K562 (cell line): ENCODE measurements around the gene DMWD. TPM values are rescaled to one million over a fixed set of nuclear protein-coding genes. Genes with fewer than 3 reads are reported as not detected.
A peak's percentile ranks its signal among the peaks of the same experiment; 100 is the strongest.

Source experiments
- ATAC-seq: fragments of 200-7000 bp; cut with Tn5 transposase; 3 replicates; pipeline ENCODE4 v1.9.1; 2020; ENCODE audit warnings: moderate library complexity
- BruUV-seq: library from RNA; stranded (reverse); fragments of 400-500 nt; replicated peaks from 2 replicates; lab custom pipeline; 2021; lab: Mats Ljungman, UMichigan
- CTCF ChIA-PET: fragments of 300-600 bp; formaldehyde crosslinking; extraction: SDS; loops from one replicate; lab custom pipeline; 2021; ENCODE audit warnings: low intra/inter-chr PET ratio; lab: Yijun Ruan, JAX
- POLR2A ChIA-PET: fragments of 300-600, 350-650 bp; sonication (Branson Sonifier 250); formaldehyde crosslinking; extraction: SDS; loops from one replicate; lab custom pipeline; 2021; ENCODE audit warnings: antibody characterized with exemption, inconsistent platforms; lab: Yijun Ruan, JAX
- DNase-seq, 4 experiments: peaks; one replicate each; pipeline versions ENCODE4 v3.0.0 to v3.0.0-alpha.2; 2011 to 2018; ENCODE audit warnings: low spot score in 3 of 4, mixed read lengths in 3 of 4; ENCODE audit errors: extremely low read depth in 1 of 4
- FAIRE-seq: peaks from 2 replicates; lab custom pipeline; 2011; peaks lifted over from hg19 to GRCh38; lab: Jason Lieb, UNC
- H2AFZ ChIP-seq: 2 replicates; pipeline ENCODE4 v1.6.0; 2011; ENCODE audit warnings: low read depth, low read length, control low read depth, inconsistent platforms
- H3K27ac ChIP-seq: fragments of 200-600 bp; 3 replicates; pipeline ENCODE4 v1.8.0; 2011; ENCODE audit warnings: low read depth, mild to moderate bottlenecking, control low read depth, inconsistent platforms, low read length, moderate library complexity, mixed read lengths; ENCODE audit errors: extremely low read depth
- H3K27me3 ChIP-seq, 2 experiments: fragments of 300-600 bp in 1 of 2; 2 replicates in 1 of 2; 3 replicates in 1 of 2; pipeline versions ENCODE4 v1.6.0 to v1.8.0; 2011; ENCODE audit warnings: inconsistent platforms in 2 of 2, low read length in 2 of 2, mild to moderate bottlenecking in 1 of 2, mixed read lengths in 1 of 2, moderate library complexity in 1 of 2; ENCODE audit not compliant: control insufficient read depth in 2 of 2, insufficient read depth in 2 of 2
- H3K36me3 ChIP-seq: fragments of 300-600 bp; 3 replicates; pipeline ENCODE4 v1.8.0; 2011; ENCODE audit warnings: mild to moderate bottlenecking, low read length, inconsistent platforms; ENCODE audit not compliant: control insufficient read depth, insufficient read depth
- H3K4me1 ChIP-seq, 2 experiments: fragments of 200-600 bp in 1 of 2; replicated peaks in 1 of 2; 2 replicates in 1 of 2; 3 replicates in 1 of 2; pipeline versions ENCODE4 v1.5.1 to v1.8.0; 2011; ENCODE audit warnings: inconsistent platforms in 2 of 2, low read length in 2 of 2, mild to moderate bottlenecking in 1 of 2, mixed read lengths in 1 of 2, moderate library complexity in 1 of 2; ENCODE audit not compliant: control insufficient read depth in 2 of 2, insufficient read depth in 2 of 2
- H3K4me2 ChIP-seq: 2 replicates; pipeline ENCODE4 v1.6.1; 2011; ENCODE audit warnings: low read length, control low read depth, inconsistent platforms, mixed read lengths; ENCODE audit not compliant: insufficient read depth
- H3K4me3 ChIP-seq: fragments of 200-600 bp; sonication (generic), shearing (Covaris generic); 2 replicates; pipeline ENCODE4 v1.5.1; 2016; ENCODE audit warnings: control low read depth, inconsistent platforms
- H3K79me2 ChIP-seq: fragments of 200-600 bp; 3 replicates; pipeline ENCODE4 v1.8.0; 2011; ENCODE audit warnings: low read length, inconsistent platforms; ENCODE audit not compliant: control insufficient read depth, insufficient read depth
- H3K9ac ChIP-seq, 2 experiments: 2 replicates each; pipeline versions ENCODE4 v1.6.0 to v1.6.1; 2011; ENCODE audit warnings: low read depth in 2 of 2, low read length in 2 of 2, control low read depth in 1 of 2, inconsistent platforms in 1 of 2, mild to moderate bottlenecking in 1 of 2, mixed read lengths in 1 of 2; ENCODE audit not compliant: insufficient read depth in 1 of 2
- H3K9me1 ChIP-seq: one replicate; pipeline ENCODE4 v1.6.0; 2011; ENCODE audit warnings: inconsistent platforms, mild to moderate bottlenecking, low read length, moderate library complexity; ENCODE audit not compliant: control insufficient read depth, insufficient read depth
- H3K9me3 ChIP-seq: replicated peaks from 2 replicates; pipeline ENCODE4 v1.5.1; 2011; ENCODE audit warnings: low read depth, low read length, inconsistent platforms; ENCODE audit not compliant: control insufficient read depth, insufficient read depth
- H4K20me1 ChIP-seq: replicated peaks from 2 replicates; pipeline ENCODE4 v1.6.1; 2011; ENCODE audit warnings: low read length, inconsistent platforms, mixed read lengths; ENCODE audit not compliant: control insufficient read depth, insufficient read depth
- ASH1L ChIP-seq: fragments of 450-650 bp; IDR thresholded peaks from 2 replicates; pipeline ENCODE4 v1.6.1; 2018; ENCODE audit warnings: borderline replicate concordance, mild to moderate bottlenecking, low read depth; ENCODE audit not compliant: partially characterized antibody
- HDAC2 ChIP-seq: fragments of 450-650 bp; IDR thresholded peaks from 2 replicates; pipeline ENCODE4 v1.6.1; 2016; ENCODE audit warnings: mild to moderate bottlenecking
- LARP7 ChIP-seq: fragments of 450-650 bp; IDR thresholded peaks from 2 replicates; pipeline ENCODE4 v1.6.1; 2016
- MTA3 ChIP-seq: fragments of 450-650 bp; formaldehyde crosslinking; IDR thresholded peaks from 2 replicates; pipeline ENCODE4 v1.6.1; 2017; ENCODE audit warnings: mild to moderate bottlenecking, borderline replicate concordance
- TAF15 ChIP-seq: fragments of 200-400 bp; formaldehyde crosslinking; IDR thresholded peaks from 2 replicates; pipeline ENCODE4 v1.6.1; 2017; ENCODE audit warnings: mild to moderate bottlenecking, low read depth, low read length, moderate library complexity
- TFAM ChIP-seq: fragments of 250-450 bp; sonication (Bioruptor Pico); conservative IDR thresholded peaks from 2 replicates; pipeline ENCODE4 v1.5.0; 2021; ENCODE audit warnings: mild to moderate bottlenecking, moderate library complexity
- U2AF1 ChIP-seq: fragments of 200-400 bp; formaldehyde crosslinking; optimal IDR thresholded peaks from 2 replicates; pipeline ENCODE3; 2017; ENCODE audit warnings: mild to moderate bottlenecking, low read depth, low read length, moderate library complexity
- ZNF140 ChIP-seq: fragments of 250-450 bp; sonication (Bioruptor Pico); IDR thresholded peaks from 2 replicates; pipeline ENCODE4 v1.8.0; 2021; ENCODE audit warnings: moderate library complexity, mild to moderate bottlenecking, inconsistent platforms
- ZNF316 ChIP-seq: fragments of 450-650 bp; IDR thresholded peaks from 2 replicates; pipeline ENCODE4 v1.6.1; 2016
- WGBS: fragments of 100-300 bp; shearing (Covaris generic); methylation state at CpG from one replicate; pipeline ENCODE4 v1.1.6; 2016; ENCODE audit warnings: low coverage, mixed read lengths; ENCODE audit not compliant: insufficient coverage; ENCODE audit errors: missing lambda C conversion rate; 5-methylcytosine and 5-hydroxymethylcytosine counted together
- in situ Hi-C: fragments of 300-500 bp; cut with MboI; formaldehyde crosslinking; loops from 4 replicates; pipeline ENCODE4 v1.15.0; 2018; ENCODE audit warnings: inconsistent platforms, mixed read lengths
- intact Hi-C: fragments of 100-400 bp; cut with micrococcal nuclease; formaldehyde crosslinking; loops from 2 replicates; pipeline ENCODE4 v1.14.2; 2022
- polyA plus RNA-seq, 8 experiments: library from polyadenylated mRNA; depleted of rRNA in 4 of 8; stranded (reverse) in 5 of 8; unstranded in 3 of 8; fragments of >200 nt; fragmentation: Nextera tagmentation in 2 of 8; fragmentation: Illumina TruSeq in 1 of 8; extraction: Ambion mirVana in 2 of 8; extraction: Trizol in 1 of 8; gene quantifications; 2 replicates each; pipeline versions ENCODE4 v1.2.1 to v1.2.3, GENCODE V29; 2011 to 2014; ENCODE audit warnings: inconsistent platforms in 1 of 8, missing spikeins in 1 of 8
- total RNA-seq, 7 experiments: library from RNA; depleted of rRNA in 6 of 7; stranded (reverse); fragments of >200 nt in 6 of 7; fragmentation: Illumina TruSeq in 2 of 7; extraction: Trizol in 2 of 7; gene quantifications; 2 replicates each; pipeline versions ENCODE4 v1.2.1 to v1.2.3, GENCODE V29; 2011 to 2021; ENCODE audit warnings: low replicate concordance in 1 of 7
- TF ChIP-seq, protein P1 (sequence below): fragments of 250-450 bp; sonication (Bioruptor Pico); IDR thresholded peaks from 2 replicates; pipeline ENCODE4 v1.4.0; 2020
- TF ChIP-seq, protein P2 (sequence below): fragments of 200-400 bp; formaldehyde crosslinking; IDR thresholded peaks from 2 replicates; pipeline ENCODE4 v1.6.1; 2017; ENCODE audit warnings: mild to moderate bottlenecking, low read depth, low read length, moderate library complexity

The DMWD gene
- total and polyA plus RNA-seq, 9 of the 15 experiments (the other 6 are each of a cell fraction or from before 2014, with no cell fraction given), result 4.7 to 54.6 (median 19.0) TPM

DNA sequence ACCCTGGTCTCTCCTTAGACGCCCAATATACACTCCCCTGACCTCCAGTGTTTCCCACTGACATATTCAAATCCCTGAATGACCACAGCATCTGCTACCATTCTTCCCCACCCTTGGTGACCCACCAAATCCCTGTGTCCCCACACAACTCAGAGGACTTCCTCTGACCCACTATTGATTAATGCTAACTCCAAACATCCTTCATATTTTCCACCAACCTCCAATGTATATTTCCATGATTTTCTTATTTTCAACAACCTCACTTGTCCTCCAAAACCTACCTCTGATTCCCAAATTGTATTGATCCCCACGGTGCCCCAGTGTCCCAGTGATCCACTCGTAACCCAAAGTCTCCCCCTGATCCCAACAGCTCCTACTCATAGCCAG lies 526 bp upstream of the DMWD start:
- no peak overlapping the region; the same call in 2 of the 3 replicates for H3K27ac ChIP-seq
- H4K20me1 ChIP-seq, result peaks cover 3% of the 10 kb centered on the region
- peaks cover 28% of the 10 kb centered on the region; the same call in 2 of the 3 replicates for H3K36me3 ChIP-seq
- no TSS peak for BruUV-seq
- intact Hi-C loops, result no loop called here
- peaks cover 19 to 27% of the 10 kb centered on the region in 2 experiments for H3K4me1 ChIP-seq
- ChIA-PET POLR2A (interaction anchor here (0.6 to 1.8 kb wide), 8 partner anchors 11 to 1367 kb away, joined by 3 to 9 read pairs (median 4); partner anchors contain the start of gene DMPK), CTCF (no interaction called here)
- no peak for DNase-seq
- peaks cover 19% of the 10 kb centered on the region for H3K79me2 ChIP-seq
- no peaks in the 10 kb centered on the region for H3K27me3 ChIP-seq
- no peak for ATAC-seq
- peak overlapping the region; percentile 49; the same call in 1 of the 2 replicates for H3K4me2 ChIP-seq
- in situ Hi-C loops, result no loop called here
- WGBS, result 4% methylated on average over 3 of the region's 3 CpGs
- peaks cover 4% of the 10 kb centered on the region for H3K9me1 ChIP-seq
- FAIRE-seq, result no peak
- no peak overlapping the region; a peak in 1 of 4 replicates for H3K9ac ChIP-seq
- peak overlapping the region; percentile 95 for H3K4me3 ChIP-seq
- H2AFZ ChIP-seq, result peak overlapping the region; percentile 62
- no peaks in the 10 kb centered on the region for H3K9me3 ChIP-seq
- TF ChIP-seq, protein P1, sequence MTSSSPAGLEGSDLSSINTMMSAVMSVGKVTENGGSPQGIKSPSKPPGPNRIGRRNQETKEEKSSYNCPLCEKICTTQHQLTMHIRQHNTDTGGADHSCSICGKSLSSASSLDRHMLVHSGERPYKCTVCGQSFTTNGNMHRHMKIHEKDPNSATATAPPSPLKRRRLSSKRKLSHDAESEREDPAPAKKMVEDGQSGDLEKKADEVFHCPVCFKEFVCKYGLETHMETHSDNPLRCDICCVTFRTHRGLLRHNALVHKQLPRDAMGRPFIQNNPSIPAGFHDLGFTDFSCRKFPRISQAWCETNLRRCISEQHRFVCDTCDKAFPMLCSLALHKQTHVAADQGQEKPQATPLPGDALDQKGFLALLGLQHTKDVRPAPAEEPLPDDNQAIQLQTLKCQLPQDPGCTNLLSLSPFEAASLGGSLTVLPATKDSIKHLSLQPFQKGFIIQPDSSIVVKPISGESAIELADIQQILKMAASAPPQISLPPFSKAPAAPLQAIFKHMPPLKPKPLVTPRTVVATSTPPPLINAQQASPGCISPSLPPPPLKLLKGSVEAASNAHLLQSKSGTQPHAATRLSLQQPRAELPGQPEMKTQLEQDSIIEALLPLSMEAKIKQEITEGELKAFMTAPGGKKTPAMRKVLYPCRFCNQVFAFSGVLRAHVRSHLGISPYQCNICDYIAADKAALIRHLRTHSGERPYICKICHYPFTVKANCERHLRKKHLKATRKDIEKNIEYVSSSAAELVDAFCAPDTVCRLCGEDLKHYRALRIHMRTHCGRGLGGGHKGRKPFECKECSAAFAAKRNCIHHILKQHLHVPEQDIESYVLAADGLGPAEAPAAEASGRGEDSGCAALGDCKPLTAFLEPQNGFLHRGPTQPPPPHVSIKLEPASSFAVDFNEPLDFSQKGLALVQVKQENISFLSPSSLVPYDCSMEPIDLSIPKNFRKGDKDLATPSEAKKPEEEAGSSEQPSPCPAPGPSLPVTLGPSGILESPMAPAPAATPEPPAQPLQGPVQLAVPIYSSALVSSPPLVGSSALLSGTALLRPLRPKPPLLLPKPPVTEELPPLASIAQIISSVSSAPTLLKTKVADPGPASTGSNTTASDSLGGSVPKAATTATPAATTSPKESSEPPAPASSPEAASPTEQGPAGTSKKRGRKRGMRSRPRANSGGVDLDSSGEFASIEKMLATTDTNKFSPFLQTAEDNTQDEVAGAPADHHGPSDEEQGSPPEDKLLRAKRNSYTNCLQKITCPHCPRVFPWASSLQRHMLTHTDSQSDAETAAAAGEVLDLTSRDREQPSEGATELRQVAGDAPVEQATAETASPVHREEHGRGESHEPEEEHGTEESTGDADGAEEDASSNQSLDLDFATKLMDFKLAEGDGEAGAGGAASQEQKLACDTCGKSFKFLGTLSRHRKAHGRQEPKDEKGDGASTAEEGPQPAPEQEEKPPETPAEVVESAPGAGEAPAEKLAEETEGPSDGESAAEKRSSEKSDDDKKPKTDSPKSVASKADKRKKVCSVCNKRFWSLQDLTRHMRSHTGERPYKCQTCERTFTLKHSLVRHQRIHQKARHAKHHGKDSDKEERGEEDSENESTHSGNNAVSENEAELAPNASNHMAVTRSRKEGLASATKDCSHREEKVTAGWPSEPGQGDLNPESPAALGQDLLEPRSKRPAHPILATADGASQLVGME (CRISPR knock-in tag), result no peak
- TF ChIP-seq ZNF140 (CRISPR knock-in tag), result no peak
- no peak for TF ChIP-seq ASH1L
- no peak for TF ChIP-seq MTA3
- peak; percentile 56; the same call in 1 of the 2 replicates for TF ChIP-seq LARP7
- TF ChIP-seq U2AF1, result no peak
- TF ChIP-seq, protein P2, sequence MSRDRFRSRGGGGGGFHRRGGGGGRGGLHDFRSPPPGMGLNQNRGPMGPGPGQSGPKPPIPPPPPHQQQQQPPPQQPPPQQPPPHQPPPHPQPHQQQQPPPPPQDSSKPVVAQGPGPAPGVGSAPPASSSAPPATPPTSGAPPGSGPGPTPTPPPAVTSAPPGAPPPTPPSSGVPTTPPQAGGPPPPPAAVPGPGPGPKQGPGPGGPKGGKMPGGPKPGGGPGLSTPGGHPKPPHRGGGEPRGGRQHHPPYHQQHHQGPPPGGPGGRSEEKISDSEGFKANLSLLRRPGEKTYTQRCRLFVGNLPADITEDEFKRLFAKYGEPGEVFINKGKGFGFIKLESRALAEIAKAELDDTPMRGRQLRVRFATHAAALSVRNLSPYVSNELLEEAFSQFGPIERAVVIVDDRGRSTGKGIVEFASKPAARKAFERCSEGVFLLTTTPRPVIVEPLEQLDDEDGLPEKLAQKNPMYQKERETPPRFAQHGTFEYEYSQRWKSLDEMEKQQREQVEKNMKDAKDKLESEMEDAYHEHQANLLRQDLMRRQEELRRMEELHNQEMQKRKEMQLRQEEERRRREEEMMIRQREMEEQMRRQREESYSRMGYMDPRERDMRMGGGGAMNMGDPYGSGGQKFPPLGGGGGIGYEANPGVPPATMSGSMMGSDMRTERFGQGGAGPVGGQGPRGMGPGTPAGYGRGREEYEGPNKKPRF, result no peak
- no peak for TF ChIP-seq ZNF316
- no peak for TF ChIP-seq HDAC2
- TF ChIP-seq TFAM, result no peak
- TF ChIP-seq TAF15, result no peak
